HepG2 (cell line): ENCODE results near the gene SPATA13. TPM values are rescaled to one million over a fixed set of nuclear protein-coding genes. Genes with fewer than 3 reads are reported as not detected.
A peak's percentile ranks its signal among the peaks of the same experiment; 100 is the strongest.

ENCODE experiments used
- BCL6 ChIP-seq: IDR thresholded peaks from 2 replicates; pipeline ENCODE4 v1.6.1; 2016; ENCODE audit warnings: missing genetic modification reagents, missing compliant biosample characterization
- BRD4 ChIP-seq: sonication (generic); formaldehyde crosslinking; IDR thresholded peaks from 2 replicates; pipeline ENCODE4 v1.4.0; 2020; ENCODE audit warnings: missing genetic modification reagents
- EED ChIP-seq: sonication (generic); formaldehyde crosslinking; IDR thresholded peaks from 2 replicates; pipeline ENCODE4 v1.5.0; 2020; ENCODE audit warnings: mild to moderate bottlenecking, missing genetic modification reagents
- IKZF1 ChIP-seq: fragments of 450-650 bp; IDR thresholded peaks from 2 replicates; pipeline ENCODE4 v1.7.1; 2016
- ISX ChIP-seq: sonication (generic); formaldehyde crosslinking; conservative IDR thresholded peaks from 2 replicates; pipeline ENCODE4 v1.5.0; 2020; ENCODE audit warnings: missing genetic modification reagents
- POLR2A ChIP-seq, 2 experiments: IDR thresholded peaks; 2 replicates each; pipeline ENCODE4 v1.6.1; 2011; ENCODE audit warnings: low read depth in 2 of 2, low read length in 2 of 2, mild to moderate bottlenecking in 1 of 2, moderate library complexity in 1 of 2; ENCODE audit not compliant: insufficient read depth in 1 of 2
- SIX4 ChIP-seq: sonication (generic); formaldehyde crosslinking; IDR thresholded peaks from 2 replicates; pipeline ENCODE4 v1.4.0; 2020; ENCODE audit warnings: missing genetic modification reagents
- SMAD3 ChIP-seq: sonication (generic); formaldehyde crosslinking; IDR thresholded peaks from 2 replicates; pipeline ENCODE4 v1.4.0; 2020; ENCODE audit warnings: missing genetic modification reagents
- SMYD3 ChIP-seq: sonication (generic); formaldehyde crosslinking; IDR thresholded peaks from 2 replicates; pipeline ENCODE4 v1.8.1; 2023; ENCODE audit warnings: mild to moderate bottlenecking, missing genetic modification reagents
- STAG1 ChIP-seq: sonication (generic); formaldehyde crosslinking; IDR thresholded peaks from 2 replicates; pipeline ENCODE4 v1.4.0; 2020; ENCODE audit warnings: missing genetic modification reagents
- TBP ChIP-seq: sonication (generic); formaldehyde crosslinking; IDR thresholded peaks from 2 replicates; pipeline ENCODE4 v1.5.0; 2020; ENCODE audit warnings: missing genetic modification reagents
- ZNF34 ChIP-seq: sonication (generic); formaldehyde crosslinking; IDR thresholded peaks from 2 replicates; pipeline ENCODE4 v1.4.0; 2020; ENCODE audit warnings: mild to moderate bottlenecking, missing genetic modification reagents, borderline replicate concordance
- ZNF484 ChIP-seq: sonication (generic); formaldehyde crosslinking; IDR thresholded peaks from 2 replicates; pipeline ENCODE4 v1.5.1; 2020; ENCODE audit warnings: mild to moderate bottlenecking, low read depth, missing genetic modification reagents, borderline replicate concordance
- ZNF572 ChIP-seq: sonication (generic); formaldehyde crosslinking; IDR thresholded peaks from 2 replicates; pipeline ENCODE4 v1.5.1; 2020; ENCODE audit warnings: mild to moderate bottlenecking, missing genetic modification reagents
- ZNF75D ChIP-seq: sonication (generic); formaldehyde crosslinking; IDR thresholded peaks from 2 replicates; pipeline ENCODE4 v1.8.1; 2023; ENCODE audit warnings: missing genetic modification reagents, mild to moderate bottlenecking, borderline replicate concordance
- ZSCAN31 ChIP-seq: sonication (generic); formaldehyde crosslinking; IDR thresholded peaks from 2 replicates; pipeline ENCODE4 v1.5.0; 2020; ENCODE audit warnings: low read depth, mild to moderate bottlenecking, missing genetic modification reagents
- polyA plus RNA-seq, 8 experiments: library from polyadenylated mRNA; depleted of rRNA in 3 of 8; stranded (reverse) in 7 of 8; unstranded in 1 of 8; fragments of >200 nt; fragmentation: Illumina TruSeq in 4 of 8; extraction: Trizol in 4 of 8; gene quantifications; 2 replicates each; pipeline versions ENCODE4 v1.2.1 to v1.2.3, GENCODE V29; 2011 to 2016; ENCODE audit warnings: low read depth in 4 of 8, missing spikeins in 1 of 8, mixed read lengths in 1 of 8; ENCODE audit not compliant: insufficient read depth in 1 of 8
- total RNA-seq, 5 experiments: library from RNA; depleted of rRNA; stranded (reverse); fragments of >200 nt; fragmentation: Illumina TruSeq; extraction: Trizol; gene quantifications; 2 replicates each; pipeline ENCODE4 v1.2.3, GENCODE V29; 2016; ENCODE audit warnings: low read depth in 1 of 5
- TF ChIP-seq, protein P1 (sequence below): sonication (generic); formaldehyde crosslinking; IDR thresholded peaks from 2 replicates; pipeline ENCODE4 v1.4.0; 2020; ENCODE audit warnings: missing genetic modification reagents
- TF ChIP-seq, protein P2 (sequence below): sonication (generic); formaldehyde crosslinking; IDR thresholded peaks from 2 replicates; pipeline ENCODE4 v1.4.0; 2020; ENCODE audit warnings: mild to moderate bottlenecking, missing genetic modification reagents

Gene SPATA13
- total and polyA plus RNA-seq, 2 of the 13 experiments (the other 11 are each of a cell fraction or from before 2014, with no cell fraction given), result 11.3 to 14.2 TPM

DNA sequence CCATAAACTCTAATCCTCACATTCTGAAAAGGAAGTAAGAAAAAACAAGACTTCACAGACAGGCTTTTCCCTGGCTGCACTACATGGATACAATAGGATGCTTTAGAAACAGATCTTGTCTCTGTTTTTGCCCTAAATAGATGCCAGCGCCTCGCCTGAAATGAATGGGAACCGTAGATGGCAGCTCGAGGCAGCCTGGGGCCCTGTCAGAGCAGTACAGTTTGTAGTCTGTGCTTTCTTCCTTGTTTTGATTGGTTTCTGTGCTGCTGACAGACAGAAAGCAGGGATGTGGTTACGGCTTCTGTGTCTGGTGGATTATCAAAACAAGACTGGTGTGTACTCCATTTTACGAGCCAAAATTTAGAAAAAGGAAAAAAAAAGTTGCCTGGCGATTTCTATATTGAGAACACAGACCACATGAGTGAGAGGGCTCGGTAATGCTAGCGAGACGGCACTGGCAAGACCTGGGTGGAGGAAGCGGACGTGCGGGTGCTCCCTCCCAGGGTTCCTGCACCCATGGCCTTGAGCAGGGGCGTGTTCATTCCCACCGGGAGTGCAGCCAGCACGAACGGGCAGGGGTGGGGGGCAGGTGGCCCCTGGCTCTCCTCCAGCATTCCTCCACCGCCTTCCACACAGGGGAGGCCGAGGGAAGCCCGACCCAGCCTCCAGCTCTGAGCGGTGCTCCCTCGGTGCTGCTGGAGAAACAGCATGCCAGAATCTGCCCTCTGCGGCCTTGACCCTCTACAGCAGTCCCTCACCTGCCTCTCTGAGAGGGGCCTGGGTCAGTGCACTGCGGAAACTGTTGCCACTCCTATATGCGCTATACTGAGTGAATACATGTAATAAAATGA, 111.3 kb downstream of the SPATA13 start (continued):
- no peak for TF ChIP-seq SIX4 (CRISPR knock-in tag)
- TF ChIP-seq ISX (CRISPR knock-in tag), result no peak
- no peak for TF ChIP-seq SMAD3 (CRISPR knock-in tag)
- TF ChIP-seq ZSCAN31 (CRISPR knock-in tag), result no peak
- no peak for TF ChIP-seq ZNF572 (CRISPR knock-in tag)
- TF ChIP-seq ZNF75D (CRISPR knock-in tag), result no peak
- no peak for TF ChIP-seq IKZF1
- no peak for TF ChIP-seq TBP
- no peak for TF ChIP-seq BRD4 (CRISPR knock-in tag)
- TF ChIP-seq, protein P1, sequence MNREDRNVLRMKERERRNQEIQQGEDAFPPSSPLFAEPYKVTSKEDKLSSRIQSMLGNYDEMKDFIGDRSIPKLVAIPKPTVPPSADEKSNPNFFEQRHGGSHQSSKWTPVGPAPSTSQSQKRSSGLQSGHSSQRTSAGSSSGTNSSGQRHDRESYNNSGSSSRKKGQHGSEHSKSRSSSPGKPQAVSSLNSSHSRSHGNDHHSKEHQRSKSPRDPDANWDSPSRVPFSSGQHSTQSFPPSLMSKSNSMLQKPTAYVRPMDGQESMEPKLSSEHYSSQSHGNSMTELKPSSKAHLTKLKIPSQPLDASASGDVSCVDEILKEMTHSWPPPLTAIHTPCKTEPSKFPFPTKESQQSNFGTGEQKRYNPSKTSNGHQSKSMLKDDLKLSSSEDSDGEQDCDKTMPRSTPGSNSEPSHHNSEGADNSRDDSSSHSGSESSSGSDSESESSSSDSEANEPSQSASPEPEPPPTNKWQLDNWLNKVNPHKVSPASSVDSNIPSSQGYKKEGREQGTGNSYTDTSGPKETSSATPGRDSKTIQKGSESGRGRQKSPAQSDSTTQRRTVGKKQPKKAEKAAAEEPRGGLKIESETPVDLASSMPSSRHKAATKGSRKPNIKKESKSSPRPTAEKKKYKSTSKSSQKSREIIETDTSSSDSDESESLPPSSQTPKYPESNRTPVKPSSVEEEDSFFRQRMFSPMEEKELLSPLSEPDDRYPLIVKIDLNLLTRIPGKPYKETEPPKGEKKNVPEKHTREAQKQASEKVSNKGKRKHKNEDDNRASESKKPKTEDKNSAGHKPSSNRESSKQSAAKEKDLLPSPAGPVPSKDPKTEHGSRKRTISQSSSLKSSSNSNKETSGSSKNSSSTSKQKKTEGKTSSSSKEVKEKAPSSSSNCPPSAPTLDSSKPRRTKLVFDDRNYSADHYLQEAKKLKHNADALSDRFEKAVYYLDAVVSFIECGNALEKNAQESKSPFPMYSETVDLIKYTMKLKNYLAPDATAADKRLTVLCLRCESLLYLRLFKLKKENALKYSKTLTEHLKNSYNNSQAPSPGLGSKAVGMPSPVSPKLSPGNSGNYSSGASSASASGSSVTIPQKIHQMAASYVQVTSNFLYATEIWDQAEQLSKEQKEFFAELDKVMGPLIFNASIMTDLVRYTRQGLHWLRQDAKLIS (CRISPR knock-in tag), result no peak
- no peak for TF ChIP-seq EED (CRISPR knock-in tag)
- TF ChIP-seq BCL6, result peak; percentile 44; the same call in 1 of the 2 replicates
- TF ChIP-seq STAG1 (CRISPR knock-in tag), result no peak
- TF ChIP-seq POLR2A (IDR thresholded peaks at IDR 0.05; ENCODE audit: insufficient read depth in 1 of 2, low read depth in 2 of 2, low read length in 2 of 2), result 0 out of 4 replicates have a peak, but pooled peaks of 1 of the 2 experiments have one; percentile 13
- TF ChIP-seq, protein P2, sequence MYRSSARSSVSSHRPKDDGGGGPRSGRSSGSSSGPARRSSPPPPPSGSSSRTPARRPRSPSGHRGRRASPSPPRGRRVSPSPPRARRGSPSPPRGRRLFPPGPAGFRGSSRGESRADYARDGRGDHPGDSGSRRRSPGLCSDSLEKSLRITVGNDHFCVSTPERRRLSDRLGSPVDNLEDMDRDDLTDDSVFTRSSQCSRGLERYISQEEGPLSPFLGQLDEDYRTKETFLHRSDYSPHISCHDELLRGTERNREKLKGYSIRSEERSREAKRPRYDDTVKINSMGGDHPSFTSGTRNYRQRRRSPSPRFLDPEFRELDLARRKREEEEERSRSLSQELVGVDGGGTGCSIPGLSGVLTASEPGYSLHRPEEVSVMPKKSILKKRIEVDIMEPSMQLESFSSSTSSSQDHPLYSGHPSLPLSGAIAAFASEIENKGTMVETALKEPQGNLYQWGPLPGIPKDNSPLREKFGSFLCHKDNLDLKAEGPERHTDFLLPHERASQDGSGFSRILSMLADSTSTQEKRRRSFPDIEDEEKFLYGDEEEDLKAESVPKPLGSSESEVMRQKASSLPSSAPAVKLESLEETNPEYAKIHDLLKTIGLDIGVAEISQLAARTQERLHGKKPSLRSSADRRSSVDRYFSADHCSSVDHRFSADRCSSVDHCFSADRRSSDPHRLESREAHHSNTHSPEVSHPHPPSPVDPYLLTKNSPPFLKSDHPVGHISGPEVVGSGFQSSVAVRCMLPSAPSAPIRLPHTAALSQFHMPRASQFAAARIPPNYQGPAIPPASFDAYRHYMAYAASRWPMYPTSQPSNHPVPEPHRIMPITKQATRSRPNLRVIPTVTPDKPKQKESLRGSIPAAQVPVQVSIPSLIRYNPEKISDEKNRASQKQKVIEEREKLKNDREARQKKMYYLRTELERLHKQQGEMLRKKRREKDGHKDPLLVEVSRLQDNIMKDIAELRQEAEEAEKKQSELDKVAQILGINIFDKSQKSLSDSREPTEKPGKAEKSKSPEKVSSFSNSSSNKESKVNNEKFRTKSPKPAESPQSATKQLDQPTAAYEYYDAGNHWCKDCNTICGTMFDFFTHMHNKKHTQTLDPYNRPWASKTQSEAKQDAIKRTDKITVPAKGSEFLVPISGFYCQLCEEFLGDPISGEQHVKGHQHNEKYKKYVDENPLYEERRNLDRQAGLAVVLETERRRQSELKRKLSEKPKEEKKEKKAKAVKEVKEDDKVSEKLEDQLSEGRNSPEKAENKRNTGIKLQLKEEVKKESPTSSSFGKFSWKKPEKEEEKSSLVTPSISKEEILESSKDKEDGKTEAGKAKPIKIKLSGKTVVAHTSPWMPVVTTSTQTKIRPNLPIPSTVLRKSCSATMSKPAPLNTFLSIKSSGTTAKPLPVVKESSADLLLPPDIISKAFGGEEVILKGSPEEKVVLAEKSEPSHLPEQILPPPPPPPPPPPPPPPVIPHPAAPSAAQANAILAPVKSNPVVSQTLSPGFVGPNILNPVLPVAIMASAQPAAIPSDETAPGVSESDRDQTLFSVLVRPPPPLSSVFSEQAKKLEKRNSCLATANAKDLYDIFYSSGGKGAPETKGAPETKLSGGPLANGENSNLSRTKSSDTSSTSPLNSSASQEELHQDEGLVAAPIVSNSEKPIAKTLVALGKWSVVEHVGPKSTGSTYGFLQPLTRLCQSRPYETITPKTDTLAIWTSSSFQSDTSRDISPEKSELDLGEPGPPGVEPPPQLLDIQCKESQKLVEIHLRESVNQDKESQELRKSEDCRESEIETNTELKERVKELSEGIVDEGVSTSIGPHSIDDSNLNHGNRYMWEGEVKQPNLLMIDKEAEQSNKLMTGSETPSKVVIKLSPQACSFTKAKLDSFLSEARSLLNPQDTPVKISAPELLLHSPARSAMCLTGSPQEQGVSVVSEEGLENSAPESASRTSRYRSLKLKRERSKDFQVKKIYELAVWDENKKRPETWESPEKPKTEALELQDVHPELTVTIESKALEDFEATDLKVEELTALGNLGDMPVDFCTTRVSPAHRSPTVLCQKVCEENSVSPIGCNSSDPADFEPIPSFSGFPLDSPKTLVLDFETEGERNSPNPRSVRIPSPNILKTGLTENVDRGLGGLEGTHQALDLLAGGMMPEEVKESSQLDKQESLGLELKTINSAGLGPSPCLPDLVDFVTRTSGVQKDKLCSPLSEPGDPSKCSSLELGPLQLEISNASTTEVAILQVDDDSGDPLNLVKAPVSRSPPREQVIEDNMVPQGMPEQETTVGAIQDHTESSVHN (CRISPR knock-in tag), result no peak
- no peak for TF ChIP-seq ZNF484 (CRISPR knock-in tag)
- TF ChIP-seq ZNF34 (CRISPR knock-in tag), result no peak
- 0 out of 2 replicates have a peak, but pooled peaks have one; percentile 56 for TF ChIP-seq SMYD3
